Measurements from ENCODE around the gene CACNA1S.

CACNA1S gene

DNA sequence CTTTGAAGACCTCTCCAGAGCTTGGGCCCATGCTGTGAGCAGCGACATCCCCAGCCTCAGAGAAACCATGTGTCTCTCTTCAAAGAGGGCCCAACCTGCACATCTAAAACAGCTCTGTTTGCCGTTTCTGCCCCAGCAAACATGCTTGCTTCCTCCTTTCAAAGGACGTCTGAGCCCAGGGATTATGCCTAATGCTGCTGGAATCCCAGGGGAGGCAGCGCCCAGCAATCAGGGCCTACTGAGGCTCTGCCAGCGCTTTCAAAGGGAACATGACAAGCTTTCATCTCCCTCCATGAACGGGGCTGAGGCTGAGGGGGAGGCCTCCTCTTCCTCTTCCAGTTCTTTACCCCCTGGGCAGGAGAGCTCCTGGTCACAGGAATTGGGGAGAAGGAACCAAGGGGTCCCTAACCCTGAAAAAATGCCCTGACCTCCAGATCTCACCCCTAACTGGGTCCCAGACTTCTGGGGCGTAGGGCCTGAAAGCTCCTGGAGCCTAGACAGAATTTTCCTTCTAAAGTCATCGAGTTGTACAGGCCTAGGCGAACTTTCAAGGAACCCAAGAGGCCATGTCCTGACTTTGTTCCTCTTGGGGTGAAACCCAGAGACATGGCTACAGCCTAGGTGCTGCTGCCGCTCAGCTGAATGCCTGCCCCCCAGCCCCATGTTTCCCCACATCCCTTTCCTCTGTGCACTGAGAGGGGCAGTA lies 28.2 kb upstream of the CACNA1S start:
- no peak for DNase-seq

DNA sequence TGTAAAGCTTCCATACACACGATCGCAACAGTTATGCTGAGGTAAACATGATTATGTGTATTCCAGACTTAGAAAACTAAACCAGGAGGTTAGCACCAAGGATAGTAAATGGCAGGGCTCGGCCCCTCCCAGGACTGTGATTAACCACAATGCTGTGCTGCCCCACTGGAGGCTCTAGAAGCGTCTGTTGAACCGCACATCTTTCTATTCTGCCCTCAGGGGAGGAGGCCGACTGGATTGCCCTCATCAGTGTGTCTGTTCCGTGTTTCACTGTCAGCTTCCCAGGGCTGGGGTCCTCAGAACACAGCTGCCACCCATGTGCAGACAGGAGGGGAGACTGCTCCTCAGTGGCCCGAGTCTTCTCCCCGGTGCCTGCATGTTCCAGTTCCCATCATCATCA lies 27.5 kb upstream of the CACNA1S start:
- DNase-seq: no peak

DNA sequence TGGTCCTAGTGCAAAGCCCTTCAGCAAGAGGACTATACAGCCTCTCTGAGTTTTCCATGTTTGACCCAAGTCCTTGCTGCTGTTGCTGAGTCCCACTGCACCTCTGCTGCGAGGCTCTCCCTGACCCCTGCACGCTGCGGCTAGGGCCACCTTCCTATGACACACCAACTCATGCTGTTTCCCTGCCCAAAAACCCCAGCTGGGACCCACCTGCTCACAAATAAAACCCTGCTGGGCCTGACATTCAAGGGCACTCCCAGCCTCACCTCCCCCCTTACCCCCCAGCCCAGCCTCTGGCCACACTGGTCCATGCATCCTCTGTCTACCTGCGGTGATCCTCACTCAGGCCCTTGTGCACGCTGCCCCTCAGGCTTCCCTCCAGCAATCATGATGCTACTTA lies 27.1 kb upstream of the CACNA1S start:
- no peak for DNase-seq

DNA sequence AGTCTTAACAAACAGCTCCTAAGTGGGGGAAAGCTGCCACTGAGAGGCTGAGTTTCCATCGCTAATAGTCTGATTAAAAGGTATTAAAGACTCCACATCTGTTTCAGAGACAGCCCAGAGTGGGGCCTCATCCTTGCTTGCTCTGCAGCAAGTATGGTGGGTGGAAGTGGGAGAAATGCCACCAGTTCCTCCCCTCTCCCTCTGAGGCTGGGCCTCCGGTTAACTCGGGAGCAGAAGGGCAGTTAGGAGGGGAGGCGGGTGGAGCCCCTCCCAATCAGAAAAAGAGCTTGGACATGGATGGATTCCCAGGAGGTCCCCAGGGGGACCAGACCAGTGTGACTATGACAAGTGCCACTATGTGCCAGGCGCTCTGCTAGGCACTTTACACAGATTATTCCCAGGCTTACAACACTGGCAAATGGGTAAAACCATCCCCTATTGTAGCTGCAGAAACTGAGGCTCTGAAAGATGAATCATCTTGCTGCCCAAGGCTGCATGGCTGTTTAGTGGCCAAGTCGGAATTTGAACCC lies 26.1 kb upstream of the CACNA1S start:
- DNase-seq: no peak

DNA sequence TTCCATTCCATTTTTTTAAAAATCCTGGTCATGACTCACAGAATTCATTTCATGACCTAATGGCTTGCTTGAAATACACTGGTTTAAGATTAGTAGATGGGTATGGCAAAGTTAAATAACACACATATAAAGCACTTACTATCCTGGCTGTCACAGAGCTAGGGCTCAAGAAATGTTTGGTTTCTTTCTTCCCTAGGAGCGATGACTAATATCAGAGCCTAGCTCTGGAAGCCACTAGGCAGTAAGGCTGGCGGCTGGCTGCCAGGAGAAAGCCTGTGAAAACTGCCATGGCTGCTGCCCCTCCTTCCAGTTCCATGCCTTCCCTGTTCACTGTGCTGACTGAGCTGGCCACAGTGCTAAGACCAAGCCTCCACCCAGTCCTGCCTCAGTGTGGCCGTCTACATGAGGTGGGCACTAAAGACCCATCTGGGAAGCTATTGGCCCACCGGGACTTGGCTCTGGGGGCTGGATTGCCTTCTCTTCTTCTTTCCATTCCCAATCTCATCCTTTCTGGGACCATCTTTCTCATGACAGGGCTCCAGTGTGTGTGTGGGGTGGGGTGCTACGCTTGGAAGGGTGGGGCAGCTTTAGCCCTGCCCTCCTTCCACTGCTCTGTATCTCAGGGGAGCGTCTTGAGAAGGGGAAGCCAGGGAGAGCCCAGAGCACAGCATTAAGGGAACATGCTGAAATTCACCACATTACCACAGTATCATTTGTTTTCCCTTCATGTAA lies 25.5 kb upstream of the CACNA1S start:
- no peak for DNase-seq

DNA sequence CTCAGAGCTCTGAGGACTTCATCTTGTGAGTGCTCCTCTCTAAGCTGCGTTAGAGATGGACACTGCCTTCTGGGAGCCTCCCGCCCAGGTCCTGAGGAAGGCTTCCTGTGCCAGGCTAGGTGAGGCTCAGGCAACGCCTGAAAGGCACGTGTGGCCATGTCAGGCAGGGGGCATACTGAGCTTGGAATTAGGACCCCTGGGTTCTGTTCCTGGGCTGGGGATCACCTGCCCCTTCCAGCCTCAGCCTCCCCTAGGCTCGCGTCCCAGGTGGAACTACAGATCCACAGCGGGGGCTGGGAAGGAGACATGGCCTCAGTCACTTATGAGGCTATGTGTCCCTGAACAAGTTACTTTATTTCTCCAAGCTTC lies 24.8 kb upstream of the CACNA1S start:
- DNase-seq: no peak

DNA sequence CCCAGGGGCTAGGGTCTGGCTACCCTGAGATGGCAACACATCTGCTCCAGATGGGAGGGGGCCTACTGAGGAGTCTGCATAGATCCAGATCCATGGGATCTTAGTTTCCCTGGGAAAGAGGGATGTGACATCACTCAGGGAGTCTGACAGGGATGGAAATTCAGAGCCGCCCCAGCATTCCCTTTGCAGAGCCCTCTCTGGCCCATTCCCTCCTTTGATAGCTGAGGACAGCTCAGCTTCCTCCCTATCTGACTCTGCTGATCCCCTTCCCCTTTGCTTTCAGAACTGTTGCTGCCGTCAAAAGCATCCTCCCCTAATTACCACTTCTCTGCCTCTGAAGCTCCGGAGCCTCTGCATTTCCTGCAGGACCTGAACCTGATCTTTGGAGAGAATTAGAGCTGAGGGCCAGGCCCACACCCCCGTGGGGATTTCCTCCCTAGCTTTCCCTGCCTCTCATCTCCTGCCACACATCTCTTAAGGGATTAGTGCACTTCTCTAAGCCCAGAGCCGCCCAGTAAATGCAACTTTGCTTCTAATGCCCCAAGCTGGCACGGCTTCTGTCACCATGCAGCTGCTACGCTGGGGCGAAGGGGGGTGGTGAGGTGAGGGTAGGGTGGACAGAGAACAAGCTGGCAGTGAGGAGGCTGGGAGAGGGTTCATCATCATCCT lies 24.3 kb upstream of the CACNA1S start:
- DNase-seq: no peak

DNA sequence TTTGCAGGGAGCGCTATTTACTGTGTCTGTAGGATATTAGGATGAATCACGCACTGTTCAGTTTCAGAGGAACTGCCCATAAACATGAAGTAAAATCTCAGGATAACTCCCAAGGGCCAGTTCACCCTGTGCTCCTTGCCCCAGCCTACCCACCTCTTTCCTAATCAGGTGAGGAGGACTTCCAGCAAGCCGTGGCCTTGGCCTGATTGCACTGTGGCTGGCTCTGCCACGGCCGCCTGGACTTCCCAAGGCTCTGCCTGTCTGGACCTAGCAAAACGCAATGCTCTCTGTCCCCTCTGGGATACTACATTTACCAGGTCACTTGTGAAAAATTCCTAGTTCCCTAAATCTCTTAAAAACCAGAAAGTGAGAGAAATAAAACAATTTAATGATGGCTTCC lies 22.2 kb upstream of the CACNA1S start:
- no peak for DNase-seq

DNA sequence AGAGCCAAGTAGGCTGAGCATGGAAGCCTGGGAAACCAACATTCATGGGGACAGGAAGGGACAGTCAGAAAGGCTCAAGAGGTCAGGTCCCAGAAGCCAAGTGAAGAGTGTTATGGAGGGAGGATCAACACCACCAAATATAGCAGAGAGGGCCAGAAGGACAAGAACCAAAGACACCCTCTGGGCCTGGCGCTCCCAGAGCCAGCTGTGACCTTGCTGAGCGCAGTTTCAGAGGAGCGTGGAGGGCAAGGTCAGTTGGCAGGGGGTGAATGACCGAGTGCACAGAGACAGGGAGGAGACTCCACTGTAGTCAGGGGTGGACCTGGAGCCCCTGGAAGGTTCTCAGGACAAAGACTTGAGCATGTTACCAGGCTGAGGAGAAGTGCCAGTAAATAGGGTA lies 19.2 kb upstream of the CACNA1S start:
- no peak for DNase-seq

DNA sequence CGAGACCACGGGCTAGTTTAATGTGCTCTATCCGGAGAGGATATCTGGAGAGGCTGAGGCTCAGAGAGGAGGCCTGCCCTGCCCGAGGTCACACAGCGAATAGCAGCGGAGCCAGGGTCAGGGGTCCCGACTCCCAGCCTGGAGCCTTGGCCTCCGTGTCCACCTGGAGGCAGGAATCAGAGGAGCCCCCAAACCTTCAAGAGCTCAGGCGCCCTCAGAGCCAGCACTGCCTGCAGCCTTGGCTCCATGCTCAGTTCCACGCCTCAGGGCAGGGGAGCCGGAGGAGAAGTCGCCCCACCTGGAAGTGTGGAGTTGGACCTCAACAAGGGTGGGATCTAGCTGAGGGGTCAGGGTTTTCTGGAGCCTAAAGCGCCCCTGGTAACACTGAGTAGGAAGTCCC lies 16.7 kb upstream of the CACNA1S start:
- no peak for DNase-seq

DNA sequence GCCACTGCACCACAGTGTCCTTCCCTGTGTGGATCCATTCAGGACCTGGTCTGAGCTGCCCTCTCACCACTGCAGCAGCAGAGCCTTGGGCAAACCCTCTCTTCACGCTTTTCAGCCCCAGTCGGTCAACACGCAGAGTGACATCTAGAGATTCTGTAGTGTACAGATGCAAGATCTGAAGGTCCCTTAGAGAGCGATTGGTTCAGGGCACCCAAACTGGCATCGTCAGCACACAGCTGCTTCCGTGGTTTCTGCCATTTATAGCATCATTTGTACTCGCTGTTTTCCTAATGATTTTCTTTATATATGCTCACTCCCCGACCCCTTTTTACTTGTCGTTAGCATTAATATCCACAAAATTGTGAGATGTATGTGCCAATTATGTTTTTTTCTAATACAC lies 16.2 kb upstream of the CACNA1S start:
- DNase-seq: no peak

DNA sequence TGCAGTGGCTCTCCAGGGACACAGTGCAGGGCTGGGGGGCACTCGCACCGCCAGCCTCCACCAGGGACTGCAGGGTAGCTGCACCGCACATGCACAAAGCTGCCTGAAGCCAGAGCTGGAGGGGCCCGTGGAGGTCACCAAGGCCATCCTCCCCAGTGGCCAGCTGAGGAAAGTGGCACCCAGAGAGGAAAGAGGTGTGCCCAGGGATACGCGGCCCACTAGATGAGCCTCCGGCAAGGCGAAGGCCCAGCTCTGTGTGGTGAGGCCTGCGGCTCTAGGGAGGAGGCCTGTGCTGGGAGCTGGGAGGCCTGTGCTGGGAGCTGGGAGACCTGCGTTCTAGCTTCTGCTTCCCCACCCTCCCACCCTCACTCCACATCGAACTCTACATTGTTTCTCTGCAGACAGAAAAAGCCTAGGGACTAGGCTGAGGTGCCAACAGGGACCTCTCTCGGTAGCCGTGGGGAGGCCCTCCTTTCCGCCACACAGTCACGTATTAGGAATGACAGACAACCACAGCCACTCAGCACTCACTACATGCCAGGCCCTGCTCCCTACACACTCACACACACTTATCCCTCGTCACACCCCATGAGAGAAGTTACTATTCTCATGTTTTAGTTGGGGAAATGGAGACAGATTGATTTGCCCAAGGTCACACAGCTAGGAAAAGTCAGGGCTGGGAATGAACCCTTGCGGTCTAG lies 15.7 kb upstream of the CACNA1S start:
- no peak for DNase-seq

DNA sequence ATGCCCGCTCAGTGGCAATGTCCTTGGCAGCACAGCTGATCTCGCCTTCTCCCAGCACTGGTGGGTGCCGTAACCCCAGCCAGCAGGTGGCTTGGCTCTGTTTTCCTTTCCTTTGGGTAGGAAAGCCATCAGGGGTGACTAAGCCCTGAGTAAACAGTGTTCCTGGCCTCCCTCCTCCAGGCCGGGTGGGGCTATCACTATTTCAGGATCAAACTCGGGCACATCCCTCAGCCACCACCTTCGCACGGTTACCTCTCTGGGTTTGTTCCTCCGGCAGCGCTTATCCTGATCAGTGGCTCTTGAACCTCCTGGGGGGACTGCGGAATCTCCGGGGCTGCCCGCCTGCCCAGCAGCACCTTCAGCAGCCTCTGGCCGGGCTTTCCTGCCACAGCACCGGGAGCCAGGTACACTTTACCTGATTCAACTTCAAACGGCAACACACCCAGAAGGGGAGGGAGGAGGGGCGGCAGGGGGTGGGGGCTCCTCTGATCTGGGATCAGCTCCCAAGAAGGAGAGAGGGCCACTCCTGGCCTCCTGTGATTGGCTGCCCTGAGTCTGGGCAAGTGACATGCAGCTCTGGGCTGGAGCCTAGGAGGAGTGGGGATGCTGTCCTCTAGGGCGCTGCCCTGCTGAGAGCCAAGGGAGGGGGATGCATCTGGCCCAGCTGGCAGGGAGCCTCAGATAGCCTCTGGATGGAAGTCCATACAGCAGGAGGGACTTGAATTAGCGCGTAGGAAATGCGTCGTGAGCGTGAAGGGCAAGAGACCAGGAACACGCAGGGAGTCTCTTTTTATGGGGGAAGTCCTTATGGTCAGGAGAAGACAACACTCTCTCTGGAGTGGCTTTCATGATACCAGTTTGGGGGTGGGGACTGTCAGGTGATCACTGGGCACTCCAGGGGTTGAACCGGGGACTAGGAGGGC lies 14.9 kb upstream of the CACNA1S start, which contains the start of gene ASCL5:
ASCL5 (minus strand) TSS at position 353 of the 923 bp plus-strand sequence. CDS start 11,812 bp downstream, outside the sequence.
- DNase-seq: no peak

DNA sequence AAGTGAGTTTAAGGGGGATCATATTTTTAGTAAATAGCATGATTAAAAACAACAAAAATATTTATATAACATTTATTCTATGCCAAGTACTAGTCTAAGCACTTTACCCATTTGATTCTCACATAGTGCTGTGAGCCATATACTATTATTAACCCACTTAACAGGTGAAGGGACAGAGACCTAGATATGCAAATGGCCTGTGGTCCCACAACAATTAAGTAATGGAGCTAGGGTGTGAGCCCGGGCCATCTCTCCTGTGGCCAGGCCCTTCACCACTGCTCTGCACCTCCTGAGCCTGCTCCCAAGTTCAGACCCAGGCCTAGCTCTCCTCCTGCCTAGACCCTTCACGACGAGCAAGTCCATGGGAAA lies 14.2 kb upstream of the CACNA1S start:
- no peak for DNase-seq

DNA sequence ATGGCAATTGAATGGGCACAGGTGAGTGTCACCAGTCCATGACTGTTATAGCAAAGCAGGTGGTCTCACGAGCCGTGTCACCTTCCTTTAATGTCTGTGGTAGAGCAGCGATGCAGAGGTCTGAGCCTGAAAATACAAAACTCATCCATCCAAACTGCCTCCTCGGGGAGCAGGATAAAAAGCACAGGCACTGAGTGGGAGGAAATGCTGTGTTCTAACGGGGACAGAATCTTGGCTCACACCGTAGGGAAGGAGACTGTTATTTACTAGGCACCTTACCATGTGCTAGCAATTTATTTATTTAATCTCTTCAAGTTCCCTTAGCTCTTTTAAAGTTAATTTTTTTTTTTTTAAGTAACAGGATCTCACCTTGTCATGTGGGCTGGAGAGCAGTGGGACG lies 13.6 kb upstream of the CACNA1S start:
- no peak for DNase-seq

DNA sequence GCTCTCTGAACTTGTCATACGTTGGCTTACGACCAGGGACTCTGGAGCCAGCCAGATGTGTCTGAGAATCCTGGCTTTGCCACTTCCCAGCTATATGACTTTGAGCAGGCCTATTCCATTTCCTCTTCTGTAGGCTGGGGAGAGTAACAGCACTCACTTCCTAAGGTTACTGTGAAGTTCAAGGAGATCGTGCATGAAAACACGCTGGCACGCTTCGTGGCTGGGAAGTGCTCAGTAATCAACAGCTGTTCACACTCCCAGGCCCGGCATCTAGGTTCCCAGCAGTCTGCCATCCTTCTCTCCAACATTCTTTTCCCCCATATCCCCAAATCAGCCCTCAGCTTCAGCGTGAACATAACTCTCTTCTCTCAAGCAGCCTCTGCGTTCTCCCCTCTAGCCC lies 12.8 kb upstream of the CACNA1S start:
- DNase-seq: no peak

DNA sequence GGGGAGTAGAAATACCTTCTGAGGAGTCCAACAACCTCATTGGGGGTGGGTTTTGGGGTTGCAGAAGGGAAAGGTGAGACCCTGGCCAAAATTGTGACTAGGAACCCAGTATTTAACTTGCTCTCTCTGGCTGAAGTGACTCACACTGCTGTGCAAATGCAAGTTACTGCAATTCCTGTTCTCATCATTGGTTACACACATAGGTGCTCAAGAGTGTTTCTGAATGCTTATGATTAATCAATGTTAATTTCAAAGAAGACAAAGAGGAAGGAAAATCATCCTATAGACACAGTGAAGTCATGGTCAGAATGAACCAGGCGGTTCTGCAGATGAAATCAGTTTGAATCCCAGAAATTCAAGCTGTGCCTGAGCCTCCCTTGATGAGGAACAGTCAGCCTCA lies 11.6 kb upstream of the CACNA1S start:
- DNase-seq: no peak

DNA sequence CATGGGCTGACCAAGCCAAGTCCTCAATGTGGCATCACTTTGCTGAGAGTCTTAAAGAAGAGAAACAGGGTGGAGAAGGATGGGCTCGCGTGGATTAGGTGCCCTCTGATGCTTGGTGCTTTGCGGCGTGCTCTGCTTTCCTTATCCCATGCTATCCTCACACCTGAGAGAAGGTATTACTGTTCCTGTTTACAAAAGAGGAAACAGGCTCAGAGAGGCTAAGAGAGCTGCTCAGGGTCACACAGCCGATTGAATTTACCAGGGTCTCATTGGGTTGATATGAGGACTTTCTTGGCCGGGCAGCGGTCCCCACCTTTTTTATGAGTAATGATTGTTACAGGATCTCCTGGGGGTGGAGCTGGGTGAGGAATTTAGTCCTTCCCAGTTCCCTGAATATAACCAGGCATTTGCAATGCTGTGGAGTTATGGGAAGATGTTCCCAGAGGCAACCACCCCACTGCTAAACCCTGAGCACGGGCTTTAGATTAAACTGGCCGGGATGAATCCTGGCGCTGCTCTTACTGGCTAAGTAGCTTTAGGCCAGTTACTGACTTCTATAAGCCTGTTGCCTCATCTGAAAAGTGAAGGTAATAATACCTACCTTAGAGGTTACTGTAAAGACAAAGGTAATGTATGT lies 10.2 kb upstream of the CACNA1S start:
- no peak for DNase-seq

DNA sequence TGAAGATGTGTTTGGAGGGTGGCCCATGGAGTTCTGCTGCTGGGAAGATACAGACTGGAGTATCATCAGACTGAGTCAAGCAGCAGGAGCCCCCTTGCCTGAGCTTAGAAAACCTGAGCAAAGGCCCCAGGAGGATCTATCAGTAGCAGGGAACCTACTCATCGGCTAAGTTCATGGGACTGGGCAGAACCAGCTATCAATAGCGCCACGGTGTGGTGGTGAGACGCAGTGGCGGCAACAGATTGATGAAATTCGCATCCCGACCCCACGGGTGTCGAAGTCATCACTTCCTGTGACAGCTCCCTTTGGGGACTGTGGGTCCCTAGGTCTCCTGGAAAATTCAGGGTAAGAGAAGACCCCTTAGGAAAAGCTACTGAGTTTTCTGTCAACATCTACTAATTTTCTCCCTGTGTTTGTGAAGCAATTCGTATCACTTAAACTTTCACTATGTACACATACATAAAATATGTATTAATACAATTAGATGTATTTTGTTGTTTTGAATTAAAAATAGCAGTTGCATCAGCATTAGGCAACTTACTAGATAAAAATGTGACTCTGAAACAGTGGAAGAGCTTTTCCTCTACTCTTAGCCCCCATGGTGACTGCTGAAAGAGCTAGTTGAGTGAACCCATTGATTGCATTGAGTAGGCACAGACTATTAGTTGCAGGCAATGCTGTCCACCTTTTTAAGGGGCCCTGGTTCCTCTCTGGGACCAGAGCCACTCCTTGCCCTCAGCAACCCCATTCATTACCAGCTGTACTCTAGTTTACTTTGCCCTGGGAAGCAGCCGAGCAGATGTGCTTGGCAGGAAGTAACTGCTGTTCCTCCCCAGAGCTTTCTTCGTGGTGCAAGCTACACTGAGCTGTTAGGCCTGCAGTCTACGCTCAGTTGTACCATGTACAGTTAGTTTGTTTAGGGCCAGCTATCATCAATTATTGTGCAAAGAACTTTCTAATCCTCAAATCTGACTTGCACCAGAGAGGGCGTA lies 7.3 kb upstream of the CACNA1S start:
- peak; percentile 56 to 68 for DNase-seq

DNA sequence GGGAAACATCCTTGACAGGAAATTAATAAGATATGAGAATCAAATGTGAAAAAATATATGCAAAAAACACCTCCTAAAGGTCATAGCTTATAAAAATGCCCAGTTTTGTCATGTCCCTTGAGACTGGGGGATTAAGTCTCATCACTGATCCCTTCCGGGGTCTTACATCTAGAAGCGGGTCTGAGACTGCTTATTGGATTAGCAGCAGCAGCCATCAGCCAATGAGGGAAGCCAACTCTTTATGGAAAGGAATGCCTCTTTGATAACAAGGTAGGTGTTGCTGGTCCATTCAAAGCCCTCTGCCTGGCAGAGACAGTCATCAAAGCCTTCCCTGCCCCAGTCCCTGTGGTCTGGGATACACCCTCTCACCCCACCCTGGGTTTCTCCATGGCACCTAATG lies 3.9 kb upstream of the CACNA1S start:
- no peak for DNase-seq

Measured in stimulated activated CD4-positive, alpha-beta T cell treated with anti-CD3 and anti-CD28 coated beads, Interleukin-2, amount 100 ng/mL, for 24 hours (primary cell).